Measurements from ENCODE around the gene PTCHD1. TPM values are rescaled to one million over a fixed set of nuclear protein-coding genes. Genes with fewer than 3 reads are reported as not detected.

PTCHD1 gene
- total and polyA plus RNA-seq, 2 of the 4 experiments (the other 2 are of a cell fraction): not detected

- BruUV-seq (replicated peaks): no TSS peak
Measured at GRCh38 chrX:23344238-23344903, 9.7 kb downstream of the PTCHD1 start.

More at GRCh38 chrX:23344238-23344903, 9.7 kb downstream of the PTCHD1 start:
- no peak overlapping the region for H4K91ac ChIP-seq (ENCODE audit: insufficient read depth, low read depth, low read length)
- H4K5ac ChIP-seq (ENCODE audit: low read depth, low read length): no peak overlapping the region
- H3K18ac ChIP-seq (ENCODE audit: low read depth, low read length): no peak overlapping the region
- H4K8ac ChIP-seq (ENCODE audit: low read depth in 2 of 2, low read length in 2 of 2): no peak overlapping the region
- ATAC-seq (ENCODE audit: low read depth) (no peak), DNase-seq (no peak)
- WGBS, 2 experiments (ENCODE audit: extremely low coverage in 2 of 2, insufficient read length in 1 of 2): no CpG with 5 or more reads among the region's 5 CpGs
- in situ Hi-C loops (cut with MboI; ENCODE audit: low sequenced_read_pairs) (no loop called here), intact Hi-C loops (cut with micrococcal nuclease) (no loop called here), dilution Hi-C loops (cut with HindIII; ENCODE audit: low sequenced_read_pairs, unreplicated experiment) (no loop called here)
- H3K23ac ChIP-seq (ENCODE audit: low read depth, low read length): no peak overlapping the region
- H3K27me3 ChIP-seq (ENCODE audit: control insufficient read depth, insufficient read depth, low read length): no peaks in the 10 kb centered on the region; the same call in 1 of the 2 replicates
- H2BK120ac ChIP-seq (ENCODE audit: low read depth, low read length): no peak overlapping the region
- H2AFZ ChIP-seq (replicated peaks; ENCODE audit: low read length, poor library complexity): no peak overlapping the region
- H3K9me1 ChIP-seq (ENCODE audit: insufficient read depth, low read length): no peaks in the 10 kb centered on the region
- H2BK5ac ChIP-seq (ENCODE audit: low read depth, low read length, poor library complexity, severe bottlenecking): no peak overlapping the region
- no peak overlapping the region for H2AK9ac ChIP-seq (replicated peaks; ENCODE audit: low read depth, low read length, poor library complexity)
- no peaks in the 10 kb centered on the region for H3K9me3 ChIP-seq (ENCODE audit: control insufficient read depth, insufficient read depth, low read length)
- no peak overlapping the region for H3K4ac ChIP-seq (ENCODE audit: low read depth, low read length)
- no peak overlapping the region for H3K14ac ChIP-seq (replicated peaks; ENCODE audit: low read depth, low read length)
- no peak overlapping the region for H3K56ac ChIP-seq (ENCODE audit: extremely low read depth, insufficient read depth, low read length)
- no peak for TF ChIP-seq MAZ (IDR thresholded peaks at IDR 0.05; ENCODE audit: borderline replicate concordance, low read depth, low read length)
- no peak for TF ChIP-seq CTCF (conservative IDR thresholded peaks at IDR 0.05; ENCODE audit: low read depth, low read length)
- TF ChIP-seq USF2 (IDR thresholded peaks at IDR 0.05; ENCODE audit: low read depth, low read length): no peak
- TF ChIP-seq SMC3 (IDR thresholded peaks at IDR 0.05; ENCODE audit: low read depth, low read length): no peak
- no peak for TF ChIP-seq CHD1 (IDR thresholded peaks at IDR 0.05; ENCODE audit: low read depth, low read length)
- TF ChIP-seq POLR2A (IDR thresholded peaks at IDR 0.05; ENCODE audit: low read depth, low read length): no peak
- TF ChIP-seq RAD21 (IDR thresholded peaks at IDR 0.05; ENCODE audit: low read length): no peak
- no peak for TF ChIP-seq MAFK (IDR thresholded peaks at IDR 0.05; ENCODE audit: low read depth, low read length)
- no peak for TF ChIP-seq RCOR1 (IDR thresholded peaks at IDR 0.05; ENCODE audit: insufficient replicate concordance, low read length)
- TF ChIP-seq BHLHE40 (IDR thresholded peaks at IDR 0.05; ENCODE audit: low read depth, low read length): no peak
- no peak for TF ChIP-seq MXI1 (IDR thresholded peaks at IDR 0.05; ENCODE audit: borderline replicate concordance, low read depth, low read length)
- TF ChIP-seq ELK1 (IDR thresholded peaks at IDR 0.05; ENCODE audit: borderline replicate concordance, low read depth, low read length): no peak
- no peak for TF ChIP-seq NFE2L2 (IDR thresholded peaks at IDR 0.05; ENCODE audit: low read depth, low read length)
- no peak for TF ChIP-seq FOS (IDR thresholded peaks at IDR 0.05; ENCODE audit: low read depth, low read length)
- TF ChIP-seq CEBPB (IDR thresholded peaks at IDR 0.05; ENCODE audit: low read depth, low read length): no peak
- TF ChIP-seq RFX5 (IDR thresholded peaks at IDR 0.05; ENCODE audit: low read depth, low read length): no peak
- H4K20me1 ChIP-seq (ENCODE audit: insufficient read depth, low read length): no peaks in the 10 kb centered on the region
- no peak overlapping the region for H2BK20ac ChIP-seq (ENCODE audit: low read depth, low read length)
- no peak overlapping the region for H2BK15ac ChIP-seq (ENCODE audit: low read depth, low read length)
- no peak overlapping the region for H3K9ac ChIP-seq (ENCODE audit: low read depth, low read length)
- no peak overlapping the region for H3K4me2 ChIP-seq (ENCODE audit: low read depth, low read length)
- ChIA-PET CTCF (no interaction called here), POLR2A (ENCODE audit: unreplicated experiment) (no interaction called here)
- no peaks in the 10 kb centered on the region for H3K4me1 ChIP-seq (ENCODE audit: control insufficient read depth, insufficient read depth, low read length)
- no peak overlapping the region for H3K4me3 ChIP-seq (ENCODE audit: insufficient read depth, low read depth, low read length)
- H2AK5ac ChIP-seq (ENCODE audit: low read depth, low read length): no peak overlapping the region
- H3K79me1 ChIP-seq (ENCODE audit: low read depth in 1 of 2, low read length in 2 of 2): no peaks in the 10 kb centered on the region
- no peak overlapping the region for H3K27ac ChIP-seq (ENCODE audit: insufficient read depth, low read length)
- no peaks in the 10 kb centered on the region for H3K36me3 ChIP-seq (ENCODE audit: control insufficient read depth, insufficient read depth, low read length)
